RWPE2 (cell line): ENCODE data around the gene OTX2.

Experiments
- ATAC-seq: fragments of 200-7000 bp; cut with Tn5 transposase; 3 replicates; pipeline ENCODE4 v1.9.1; 2021; ENCODE audit warnings: low read depth
- DNase-seq: peaks from one replicate; pipeline ENCODE4 v3.0.0-alpha.2; 2020; ENCODE audit warnings: low spot score
- H3K27ac ChIP-seq: fragments of 450-650 bp; 2 replicates; pipeline ENCODE4 v1.5.1; 2017; ENCODE audit warnings: mild to moderate bottlenecking; ENCODE audit not compliant: poor library complexity, severe bottlenecking
- H3K27me3 ChIP-seq: fragments of 250-450 bp; sonication (Bioruptor Pico); 2 replicates; pipeline ENCODE4 v1.5.1; 2021; ENCODE audit warnings: mild to moderate bottlenecking, moderate library complexity; ENCODE audit not compliant: insufficient read depth, poor library complexity, severe bottlenecking
- H3K36me3 ChIP-seq: fragments of 250-450 bp; sonication (Bioruptor Pico); 2 replicates; pipeline ENCODE4 v1.5.1; 2020; ENCODE audit warnings: low read depth, mild to moderate bottlenecking, moderate library complexity
- H3K4me1 ChIP-seq: fragments of 250-450 bp; sonication (Bioruptor Pico); 2 replicates; pipeline ENCODE4 v1.5.1; 2021; ENCODE audit warnings: mild to moderate bottlenecking, moderate library complexity; ENCODE audit not compliant: insufficient read depth, poor library complexity, severe bottlenecking
- H3K4me3 ChIP-seq: fragments of 250-450 bp; sonication (Bioruptor Pico); 2 replicates; pipeline ENCODE4 v1.5.1; 2021; ENCODE audit warnings: mild to moderate bottlenecking, moderate library complexity; ENCODE audit not compliant: severe bottlenecking
- H3K9me3 ChIP-seq: fragments of 250-450 bp; sonication (Bioruptor Pico); 2 replicates; pipeline ENCODE4 v1.5.1; 2021; ENCODE audit warnings: mild to moderate bottlenecking, moderate library complexity; ENCODE audit not compliant: severe bottlenecking
- CTCF ChIP-seq: fragments of 450-650 bp; IDR thresholded peaks from one replicate; pipeline ENCODE4 v1.5.1; 2017; ENCODE audit warnings: mild to moderate bottlenecking, moderate library complexity; ENCODE audit not compliant: poor library complexity, severe bottlenecking

The OTX2 gene

GRCh38 chr14:56816574-56817391 is 6.5 kb upstream of the OTX2 start:
- ATAC-seq (no peak), DNase-seq (no peak)
- TF ChIP-seq CTCF = no peak
- Histone ChIP-seq H3K27ac (no peak overlapping the region), H3K4me1 (no peaks in the 10 kb centered on the region), H3K9me3 (no peaks in the 10 kb centered on the region), H3K36me3 (no peaks in the 10 kb centered on the region), H3K27me3 (peaks cover 100% of the 10 kb centered on the region), H3K4me3 (no peak overlapping the region)

DNA sequence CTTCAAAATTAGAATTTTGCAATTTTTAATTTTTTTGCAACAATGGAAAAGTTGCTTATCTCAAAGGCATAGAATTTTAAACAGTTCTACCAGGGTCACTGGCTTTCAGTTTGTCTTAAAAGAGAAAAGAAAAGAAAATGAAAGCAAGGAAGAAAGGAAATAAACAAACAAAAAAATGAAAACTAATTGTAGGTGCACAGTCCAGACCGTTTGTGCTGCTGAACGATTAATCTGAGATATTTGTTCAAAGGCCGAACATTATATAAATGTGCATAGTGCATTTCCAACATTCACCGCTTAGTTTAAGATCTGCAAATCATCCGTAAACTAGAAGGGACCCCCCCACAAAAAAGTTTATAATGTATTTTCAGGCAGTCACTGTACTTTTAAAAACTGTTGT is 5.5 kb upstream of the OTX2 start:
- TF ChIP-seq CTCF = no peak

GRCh38 chr14:56814969-56815700 is 4.9 kb upstream of the OTX2 start:
- peaks cover 100% of the 10 kb centered on the region for H3K27me3 ChIP-seq
- no peak for ATAC-seq
- no peaks in the 10 kb centered on the region for H3K9me3 ChIP-seq
- H3K27ac ChIP-seq = no peak overlapping the region
- H3K4me3 ChIP-seq = no peak overlapping the region
- H3K36me3 ChIP-seq = no peaks in the 10 kb centered on the region
- TF ChIP-seq CTCF = no peak
- H3K4me1 ChIP-seq = no peaks in the 10 kb centered on the region
- no peak for DNase-seq

More for the DNA sequence above, 5.5 kb upstream of the OTX2 start:
- Histone ChIP-seq H3K27ac (no peak overlapping the region), H3K36me3 (no peaks in the 10 kb centered on the region), H3K27me3 (peaks cover 100% of the 10 kb centered on the region), H3K9me3 (no peaks in the 10 kb centered on the region), H3K4me1 (no peaks in the 10 kb centered on the region), H3K4me3 (no peak overlapping the region)
- DNase-seq = no peak
- ATAC-seq = no peak

DNA sequence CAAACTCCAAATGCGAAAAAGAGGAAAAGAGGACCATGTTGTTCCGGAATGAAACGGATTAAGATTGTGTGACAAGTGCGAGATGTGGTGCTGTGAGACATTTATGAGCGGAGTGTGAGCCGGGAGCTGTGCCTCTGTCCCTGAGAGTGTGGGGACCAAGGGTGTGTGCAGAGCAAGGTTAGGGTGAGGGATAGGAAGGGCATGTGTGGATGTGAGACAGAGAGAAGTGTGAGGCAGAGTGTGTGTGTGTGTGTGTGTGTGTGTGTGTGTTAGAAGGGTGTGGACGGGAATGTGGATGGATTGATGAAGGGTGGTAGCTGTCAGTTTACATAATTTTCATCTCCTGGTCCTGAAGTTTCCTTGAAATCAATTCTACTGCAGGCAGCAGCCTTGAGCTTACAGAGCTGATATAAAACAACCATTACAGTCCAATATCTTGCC is 4.3 kb upstream of the OTX2 start:
- no peak overlapping the region for H3K4me3 ChIP-seq
- no peaks in the 10 kb centered on the region for H3K36me3 ChIP-seq
- no peaks in the 10 kb centered on the region for H3K4me1 ChIP-seq
- no peak overlapping the region for H3K27ac ChIP-seq
- no peak for TF ChIP-seq CTCF
- H3K9me3 ChIP-seq = no peaks in the 10 kb centered on the region
- peaks cover 100% of the 10 kb centered on the region for H3K27me3 ChIP-seq
- DNase-seq (no peak), ATAC-seq (no peak)
